HG03457 (cell line): ENCODE results near the gene RPS6KL1.
A peak's percentile ranks its signal among the peaks of the same experiment; 100 is the strongest.

Experiments used
- ATAC-seq: cut with Tn5 transposase; IDR thresholded peaks from one replicate; pipeline ENCODE4 v1.9.1; 2021; ENCODE audit warnings: moderate number of reproducible peaks; ENCODE audit not compliant: unreplicated experiment

Gene RPS6KL1

DNA sequence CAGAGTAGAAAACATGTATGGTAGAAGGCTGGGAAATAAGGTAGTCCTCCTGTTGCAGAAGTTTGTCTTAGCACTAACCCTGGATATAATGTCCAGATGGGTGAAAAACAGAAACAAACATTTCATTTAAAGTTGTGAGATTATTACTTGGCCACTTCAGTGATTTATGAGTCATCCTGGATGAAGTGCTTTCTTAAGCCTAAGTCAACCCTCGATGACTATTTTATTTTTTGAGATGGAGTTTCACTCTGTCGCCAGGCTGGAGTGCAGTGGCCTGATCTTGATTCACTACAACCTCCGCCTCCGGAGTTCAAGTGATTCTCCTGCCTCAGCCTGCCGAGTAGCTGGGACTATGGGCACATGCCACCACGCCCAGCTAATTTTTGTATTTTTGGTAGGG lies 31.2 kb downstream of the RPS6KL1 start:
- no peak for ATAC-seq

DNA sequence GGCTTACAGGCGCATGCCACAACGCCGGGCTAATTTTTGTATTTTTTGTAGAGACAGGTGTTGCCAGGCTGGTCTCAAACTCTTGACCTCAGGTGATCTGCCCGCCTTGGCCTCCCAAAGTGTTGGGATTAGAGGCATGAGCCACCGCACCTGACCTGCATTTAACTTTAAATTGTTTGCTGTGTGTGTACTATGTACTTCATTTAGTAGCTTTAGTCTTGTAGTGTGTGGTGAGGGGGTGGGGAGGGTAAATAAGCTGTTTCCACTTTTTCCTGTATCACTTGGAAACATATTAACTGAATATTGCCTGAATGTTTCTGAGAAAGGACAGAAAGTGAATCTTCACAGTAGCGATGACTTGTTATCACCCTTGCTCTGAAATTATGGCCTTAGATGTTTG lies 32.8 kb downstream of the RPS6KL1 start:
- no peak for ATAC-seq

DNA sequence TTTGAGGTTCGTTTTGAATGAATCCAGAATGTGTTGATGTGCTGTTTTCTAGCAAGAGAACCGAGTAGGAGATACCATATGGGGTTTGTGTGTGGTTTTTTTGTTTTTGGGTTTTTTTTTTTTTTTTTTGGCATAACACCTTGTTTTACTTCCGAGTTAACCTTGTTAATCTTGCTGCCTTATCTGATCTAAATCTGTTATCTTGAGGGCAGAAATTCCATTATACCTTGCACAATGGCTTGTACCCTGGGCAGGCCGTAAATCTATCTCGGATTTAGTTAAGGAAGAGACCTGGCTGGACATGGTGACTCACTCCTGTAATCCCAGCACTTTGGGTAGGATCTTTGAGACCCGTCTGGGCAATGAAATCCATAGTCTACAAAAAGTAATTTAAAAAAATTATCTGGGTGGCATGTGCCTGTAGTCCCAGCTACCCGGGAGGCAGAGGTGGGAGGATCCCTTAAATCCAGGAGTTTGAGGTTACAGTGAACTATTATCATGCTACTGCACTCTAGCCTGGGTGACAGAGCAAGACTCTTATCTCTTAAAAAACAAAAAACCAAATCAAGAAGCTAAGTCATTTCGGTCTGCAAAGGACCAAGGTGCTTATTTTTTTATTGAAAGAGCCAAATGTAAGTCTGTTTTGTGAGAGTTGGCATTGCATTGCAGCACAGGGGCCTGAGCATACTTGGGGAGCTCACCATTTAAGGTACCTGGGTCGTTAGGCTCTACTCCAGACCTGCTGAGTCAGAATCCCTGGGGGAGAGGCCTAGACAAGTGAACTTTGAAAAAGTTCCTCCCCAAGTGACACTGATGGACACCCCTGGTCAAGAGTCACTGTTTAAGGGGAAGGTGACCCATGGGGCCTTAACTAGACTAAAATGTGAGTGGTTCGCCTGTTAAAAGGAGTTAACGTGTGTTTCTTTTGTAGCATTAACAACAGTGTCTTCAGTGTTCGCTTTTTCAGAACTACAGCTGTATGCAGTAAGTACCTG lies 34.6 kb downstream of the RPS6KL1 start:
- ATAC-seq: no peak

DNA sequence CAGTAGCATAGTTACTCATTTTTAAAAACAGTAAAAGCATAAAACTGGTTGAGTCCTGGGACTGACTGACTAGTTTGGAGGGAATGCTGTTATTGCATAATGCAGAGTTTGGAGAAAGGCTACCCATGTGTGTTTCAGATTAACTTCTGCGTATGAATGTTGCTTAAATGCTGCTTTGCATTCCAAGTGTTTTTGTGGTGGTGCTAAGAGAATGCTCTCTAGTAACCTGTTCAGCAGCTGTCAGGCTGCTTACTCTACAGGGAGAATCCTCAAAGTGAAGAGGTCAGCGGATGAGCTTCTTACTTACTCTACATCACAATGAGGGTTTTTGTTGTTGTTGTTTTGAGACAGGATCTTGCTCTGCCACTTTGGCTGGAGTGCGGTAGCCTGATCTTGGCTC lies 37.1 kb downstream of the RPS6KL1 start:
- ATAC-seq: no peak

DNA sequence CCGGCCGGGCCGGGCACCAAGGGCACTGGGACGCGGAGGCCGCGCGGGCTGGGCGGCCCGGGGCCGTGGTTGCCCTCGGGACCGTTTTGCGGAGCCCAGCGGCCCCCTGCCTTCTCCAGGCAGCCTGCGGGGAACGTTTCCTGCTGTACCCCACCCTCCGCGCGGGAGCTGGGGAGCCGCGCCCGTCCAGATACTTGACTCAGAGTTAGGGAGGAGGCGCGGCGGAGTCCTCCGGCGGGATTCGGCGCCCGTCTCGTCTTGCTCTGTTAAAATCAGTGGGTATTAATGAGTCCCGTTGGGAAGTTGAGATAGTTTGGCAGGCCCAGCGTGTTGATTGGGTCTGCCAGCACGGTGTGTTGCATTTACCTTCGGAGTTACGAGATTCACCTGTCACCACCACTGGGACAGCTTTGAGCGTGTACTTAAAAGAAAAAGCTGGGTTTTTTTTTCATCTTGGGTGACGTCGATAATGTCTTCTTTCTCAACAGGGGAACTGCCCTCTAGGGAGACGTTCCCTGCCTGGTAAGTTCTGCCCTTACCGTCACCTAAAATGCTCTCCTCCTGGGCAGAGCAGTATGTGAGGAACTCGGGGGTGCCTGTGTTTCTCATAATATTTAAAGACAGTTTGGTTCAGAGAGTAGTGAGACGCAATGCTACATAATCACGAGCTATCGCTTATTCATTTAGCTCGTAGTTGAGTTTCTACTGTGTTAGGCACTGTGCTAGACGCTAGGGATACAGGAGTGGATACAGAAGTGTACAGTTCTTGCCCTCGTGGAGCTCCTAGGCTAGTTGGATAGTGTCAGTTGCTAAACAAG lies 40.7 kb downstream of the RPS6KL1 start:
- peak; percentile 35 for ATAC-seq

DNA sequence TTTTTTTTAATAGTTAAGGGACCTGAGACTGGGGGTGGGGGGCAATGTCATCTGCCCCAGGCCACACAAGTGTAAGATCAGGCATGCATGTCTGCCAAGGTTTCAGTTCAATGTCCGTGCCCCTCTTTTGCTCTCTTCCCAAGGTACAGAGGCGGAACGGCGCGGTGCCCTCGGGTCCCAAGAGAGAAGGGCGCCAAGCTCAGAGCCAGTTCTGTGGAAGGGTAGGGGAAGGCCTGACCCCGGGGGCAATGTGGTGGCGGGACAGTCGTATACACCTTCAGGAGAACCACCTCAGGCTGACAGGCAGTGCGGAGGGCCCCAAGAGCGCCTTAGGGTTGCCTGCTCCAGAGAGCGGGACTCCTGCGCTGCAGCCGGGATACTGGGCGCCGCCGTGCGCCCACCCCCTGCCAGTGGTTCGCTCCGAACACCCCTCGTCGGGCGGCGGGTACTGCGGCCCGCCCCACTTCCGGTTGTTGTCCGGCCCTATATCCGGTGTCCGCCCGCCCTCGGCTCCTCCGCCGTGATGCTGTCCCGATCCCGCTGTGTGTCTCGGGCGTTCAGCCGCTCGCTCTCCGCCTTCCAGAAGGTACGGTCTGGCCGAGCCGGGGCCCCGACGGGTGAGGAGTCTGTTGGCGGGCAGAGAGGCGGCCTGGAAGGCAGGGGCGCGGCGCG lies 41.5 kb downstream of the RPS6KL1 start, which contains the start of gene DLST:
DLST (plus strand) TSS at position 486 of the 672 bp plus-strand sequence; CDS start at position 524, 38 bp downstream.
- ATAC-seq: peak; percentile 67

DNA sequence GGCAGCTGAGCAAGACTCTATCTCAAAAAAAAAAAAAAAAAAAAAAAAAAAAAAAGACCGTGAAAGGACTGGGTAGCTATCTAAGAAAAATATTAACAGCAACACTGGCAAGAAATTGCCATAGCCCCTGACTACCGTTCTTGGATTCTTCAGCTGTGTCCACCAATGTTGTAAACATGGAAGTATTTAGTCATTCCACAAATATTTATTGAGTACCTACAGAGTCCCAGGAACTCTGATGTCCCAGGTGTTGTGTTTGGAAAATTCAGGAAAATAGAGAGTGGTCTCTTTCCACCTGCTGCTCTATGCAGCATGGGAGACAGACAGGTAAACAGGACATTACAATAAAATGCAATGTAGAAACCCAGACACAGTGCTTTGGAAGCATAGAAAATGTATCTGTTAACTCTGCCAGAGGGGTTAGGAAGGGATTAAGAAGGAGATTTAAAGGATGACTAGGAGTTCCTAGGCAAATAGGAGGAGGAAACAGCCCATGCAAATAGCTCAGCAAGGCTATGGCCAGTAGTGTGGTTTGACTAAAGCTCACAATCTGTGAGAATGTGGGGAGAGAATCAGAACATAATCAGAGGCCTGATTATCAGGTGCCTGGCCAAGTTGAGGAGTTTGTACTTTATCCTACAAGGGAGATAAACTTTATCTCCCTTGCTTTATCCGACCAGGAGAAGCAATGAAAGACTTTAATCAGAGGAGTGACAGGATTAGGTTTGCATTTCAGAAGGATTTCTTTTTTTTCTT lies 43.5 kb downstream of the RPS6KL1 start:
- ATAC-seq: no peak

DNA sequence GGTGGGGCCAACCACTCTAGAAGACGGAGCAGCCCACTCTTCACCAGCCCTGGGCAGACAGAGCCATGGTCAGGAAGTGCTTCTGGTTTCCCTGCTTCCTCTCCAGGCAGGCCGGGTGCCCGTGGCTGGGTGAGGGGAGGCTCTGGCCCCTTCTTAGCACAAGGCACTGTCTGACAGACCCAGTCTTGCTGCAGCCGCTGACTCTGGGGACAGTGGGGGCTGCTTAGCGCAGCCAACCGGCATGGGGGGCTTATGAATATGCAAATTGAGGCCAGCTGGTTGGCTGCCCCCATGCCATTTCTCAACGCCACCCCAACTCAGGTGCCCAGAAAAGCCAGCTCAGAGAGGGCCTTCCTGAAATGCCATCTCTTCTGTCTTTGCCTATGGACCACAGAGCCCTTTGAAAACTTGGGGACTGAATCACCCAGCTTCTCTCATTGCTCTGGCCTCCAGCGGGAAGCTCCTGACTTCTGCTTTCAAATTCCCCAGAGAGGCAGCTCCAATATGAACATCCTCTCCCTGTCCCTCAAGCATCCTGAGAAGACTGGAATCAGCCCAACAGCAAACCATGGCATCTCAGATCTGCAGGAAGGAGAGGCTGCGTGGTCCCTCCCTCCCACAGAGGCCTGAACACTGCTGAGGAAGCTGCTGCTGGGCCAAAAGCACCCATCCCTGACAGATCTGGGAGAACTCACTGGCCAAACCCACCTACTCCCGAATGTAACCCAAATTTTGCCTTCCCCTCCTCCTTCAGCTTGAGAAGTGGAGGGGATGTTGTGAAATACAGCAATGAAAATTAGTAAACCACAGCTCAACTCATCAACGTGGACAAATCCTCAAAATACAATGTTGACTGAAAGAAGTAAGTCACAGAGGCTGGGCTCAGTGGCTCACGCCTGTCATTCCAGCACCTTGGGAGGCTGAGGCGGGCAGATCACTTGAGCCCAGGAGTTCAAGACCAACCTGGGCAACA lies 46.8 kb downstream of the RPS6KL1 start, which contains the start of gene PROX2:
PROX2 (minus strand) TSS at position 205 of the 973 bp plus-strand sequence. CDS start 12,311 bp downstream, outside the sequence.
- ATAC-seq: no peak

DNA sequence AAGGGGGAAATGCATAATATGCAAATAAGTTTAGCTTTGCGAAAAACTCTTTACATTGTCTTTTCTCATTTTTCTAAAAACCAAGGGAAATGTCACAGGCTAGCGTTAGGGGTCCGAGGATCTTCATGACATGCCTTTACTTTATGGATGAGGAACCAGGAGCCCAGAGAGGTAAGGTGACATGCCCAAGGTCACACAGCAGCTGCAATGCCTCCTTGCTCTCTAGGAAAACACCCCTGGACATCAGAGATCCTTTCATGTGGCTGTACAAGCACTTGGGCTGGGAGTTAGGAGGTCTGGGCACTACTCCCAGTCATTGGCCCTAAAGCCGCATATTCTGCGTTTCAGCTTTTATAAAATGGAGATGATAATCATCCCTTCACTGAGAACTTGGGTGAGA lies 47.9 kb downstream of the RPS6KL1 start:
- ATAC-seq: no peak

DNA sequence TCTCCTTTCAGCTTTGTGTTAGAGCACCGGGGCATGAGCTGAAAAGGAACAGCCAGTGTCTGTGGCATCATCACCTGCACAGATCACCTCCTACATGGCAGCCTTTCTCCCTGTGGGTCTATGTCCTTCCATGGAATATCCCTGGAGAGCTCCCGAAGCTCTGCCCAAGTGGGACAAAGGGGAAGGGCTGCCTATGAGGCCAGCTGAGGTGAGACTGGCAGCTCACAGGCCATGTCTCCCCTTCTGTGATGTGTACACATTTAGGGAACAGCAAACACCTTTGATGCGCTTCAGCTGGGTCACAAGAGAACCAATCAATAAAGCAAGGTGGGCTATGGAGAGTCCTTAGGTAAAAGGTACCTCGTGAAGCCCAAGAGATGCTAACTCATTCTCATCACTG lies 51.2 kb downstream of the RPS6KL1 start:
- no peak for ATAC-seq

DNA sequence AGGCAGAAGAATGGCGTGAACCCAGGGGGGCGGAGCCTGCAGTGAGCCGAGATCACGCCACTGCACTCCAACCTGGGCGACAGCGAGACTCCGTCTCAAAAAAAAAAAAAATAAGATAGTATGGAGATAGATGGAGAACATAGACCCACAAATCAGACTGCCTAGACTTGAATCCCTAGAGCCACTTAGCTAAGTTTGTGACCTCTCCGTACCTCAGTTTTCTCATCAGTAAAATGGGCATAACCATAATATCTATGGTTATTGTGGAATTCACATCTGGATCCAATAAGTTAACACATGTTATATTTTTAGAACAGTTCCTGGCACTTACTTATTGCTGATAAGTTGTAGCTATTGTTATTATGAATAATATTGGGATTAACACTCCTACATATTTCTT lies 54.3 kb downstream of the RPS6KL1 start:
- ATAC-seq: no peak

DNA sequence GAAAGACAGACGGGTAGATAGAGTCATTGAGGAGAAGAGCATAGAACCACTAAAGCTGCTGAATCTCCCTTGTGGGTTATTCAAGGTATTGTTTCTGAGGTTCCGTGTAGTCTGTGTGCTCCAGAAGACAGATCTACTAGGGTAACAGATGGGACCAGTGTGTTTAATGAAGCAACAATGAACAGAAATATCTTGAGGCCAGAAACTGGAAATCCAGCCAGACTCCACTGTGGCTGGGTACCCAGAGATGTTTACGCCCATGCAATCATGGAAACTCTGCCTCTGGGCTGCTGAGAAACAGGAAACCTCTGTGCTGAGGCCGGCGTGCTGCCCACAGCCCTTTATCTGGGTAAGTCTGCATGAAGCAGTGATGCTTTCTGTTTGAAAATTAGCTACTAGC lies 55.4 kb downstream of the RPS6KL1 start:
- ATAC-seq: no peak

DNA sequence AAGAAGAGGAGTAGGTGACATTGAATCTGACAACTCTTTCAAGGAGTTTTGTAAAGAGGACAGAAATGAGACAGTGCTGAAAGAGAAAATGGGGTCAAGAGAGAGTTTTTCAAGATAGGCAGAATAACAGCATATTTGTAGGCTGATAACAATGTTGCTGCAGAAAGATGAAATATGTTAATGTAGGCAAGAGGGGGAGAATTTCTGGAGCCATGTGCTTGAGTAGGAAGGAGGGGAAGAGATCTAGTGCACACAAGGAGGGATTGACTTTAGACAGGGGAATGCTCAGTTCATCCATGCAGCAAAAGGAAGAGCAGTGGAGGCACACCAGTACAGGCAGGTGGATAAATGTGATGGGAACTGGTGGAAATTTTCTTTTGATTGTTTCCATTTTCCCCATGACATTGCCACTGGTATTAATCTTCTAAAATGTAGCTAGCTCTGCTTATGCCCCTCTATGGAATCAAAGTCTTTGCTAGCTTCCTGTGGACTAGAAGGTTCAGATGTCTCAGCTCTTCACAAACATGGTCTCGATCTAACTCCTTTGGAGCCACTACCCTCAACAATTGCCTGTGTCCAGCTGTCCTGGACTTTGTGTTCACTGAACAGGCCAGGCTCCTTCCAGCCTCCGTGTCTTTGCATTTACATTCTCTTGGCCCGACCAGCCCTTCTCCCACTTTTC lies 56.2 kb downstream of the RPS6KL1 start:
- ATAC-seq: no peak

DNA sequence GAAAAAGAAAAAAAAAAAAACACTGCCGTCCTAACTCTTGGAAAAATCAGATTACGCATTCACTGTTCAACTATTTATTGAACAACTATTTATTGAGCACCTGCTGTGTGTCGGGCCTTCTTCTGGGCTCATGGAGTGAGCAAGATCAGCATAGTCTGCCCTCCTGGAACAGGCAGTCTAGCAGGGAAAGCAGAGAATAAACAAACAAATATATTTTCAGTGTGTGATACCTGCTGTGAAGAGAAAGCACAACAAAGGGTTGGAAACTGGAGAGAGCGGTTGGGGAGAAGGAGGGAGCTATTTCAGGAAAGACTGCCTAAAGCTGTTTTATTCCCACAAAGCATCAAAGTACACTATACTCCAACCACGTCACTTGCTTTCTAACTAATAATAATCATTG lies 57.9 kb downstream of the RPS6KL1 start:
- no peak for ATAC-seq

DNA sequence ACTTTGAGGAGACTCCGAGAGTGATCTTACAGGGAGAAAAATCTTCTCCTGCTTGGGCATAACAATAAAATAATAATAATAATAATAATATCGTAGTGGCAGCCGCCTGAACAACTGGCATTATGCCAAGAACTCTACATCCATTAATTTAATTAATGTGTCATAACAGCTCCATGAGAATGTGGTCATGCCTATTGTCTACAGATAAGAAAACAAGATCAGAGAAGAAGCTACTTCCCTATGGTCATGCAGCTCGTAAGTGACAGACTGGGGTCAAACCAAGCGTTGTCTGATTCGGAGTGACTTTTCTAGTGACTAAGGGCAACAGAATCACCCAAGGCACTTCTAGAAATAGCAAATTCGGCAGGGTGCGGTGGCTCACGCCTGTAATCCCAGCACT lies 58.9 kb downstream of the RPS6KL1 start:
- ATAC-seq: no peak

DNA sequence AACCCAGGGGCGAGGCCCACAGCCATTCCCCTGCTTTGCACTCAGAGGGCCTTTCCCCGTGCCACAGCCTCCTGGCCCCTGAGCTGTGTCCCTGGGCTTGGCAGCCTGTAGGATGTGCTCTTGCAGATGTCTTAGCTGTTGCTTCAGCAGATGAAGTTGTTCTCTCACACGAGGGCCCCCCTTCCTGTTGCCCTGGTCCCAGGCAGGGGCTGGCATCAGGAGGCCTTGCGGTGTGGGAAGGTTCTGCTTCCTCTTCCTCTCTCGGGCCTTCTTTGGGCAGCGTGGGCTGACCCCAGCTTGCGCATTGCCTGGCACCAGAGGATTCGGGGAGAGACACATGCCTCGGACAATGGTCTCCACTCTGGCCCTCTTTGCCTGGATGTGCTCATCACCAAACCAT lies 59.8 kb downstream of the RPS6KL1 start:
- ATAC-seq: no peak

DNA sequence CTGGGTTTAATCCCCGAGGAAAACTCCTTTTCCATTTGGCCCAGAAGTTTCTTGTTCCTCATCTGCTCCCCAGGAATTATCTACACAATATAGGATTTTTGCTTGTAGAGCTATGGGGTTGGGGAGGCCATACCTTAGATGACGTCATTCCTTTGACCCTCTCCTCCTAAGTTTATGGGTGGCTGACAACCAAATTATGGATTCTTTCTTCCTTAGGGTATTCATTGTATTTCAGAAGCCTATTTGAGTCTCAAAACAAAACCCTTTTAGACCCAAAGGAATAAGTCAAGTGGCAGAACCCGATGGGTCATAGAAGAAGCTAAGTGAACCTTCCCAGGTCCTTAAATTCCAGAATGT lies 61.3 kb downstream of the RPS6KL1 start:
- no peak for ATAC-seq

DNA sequence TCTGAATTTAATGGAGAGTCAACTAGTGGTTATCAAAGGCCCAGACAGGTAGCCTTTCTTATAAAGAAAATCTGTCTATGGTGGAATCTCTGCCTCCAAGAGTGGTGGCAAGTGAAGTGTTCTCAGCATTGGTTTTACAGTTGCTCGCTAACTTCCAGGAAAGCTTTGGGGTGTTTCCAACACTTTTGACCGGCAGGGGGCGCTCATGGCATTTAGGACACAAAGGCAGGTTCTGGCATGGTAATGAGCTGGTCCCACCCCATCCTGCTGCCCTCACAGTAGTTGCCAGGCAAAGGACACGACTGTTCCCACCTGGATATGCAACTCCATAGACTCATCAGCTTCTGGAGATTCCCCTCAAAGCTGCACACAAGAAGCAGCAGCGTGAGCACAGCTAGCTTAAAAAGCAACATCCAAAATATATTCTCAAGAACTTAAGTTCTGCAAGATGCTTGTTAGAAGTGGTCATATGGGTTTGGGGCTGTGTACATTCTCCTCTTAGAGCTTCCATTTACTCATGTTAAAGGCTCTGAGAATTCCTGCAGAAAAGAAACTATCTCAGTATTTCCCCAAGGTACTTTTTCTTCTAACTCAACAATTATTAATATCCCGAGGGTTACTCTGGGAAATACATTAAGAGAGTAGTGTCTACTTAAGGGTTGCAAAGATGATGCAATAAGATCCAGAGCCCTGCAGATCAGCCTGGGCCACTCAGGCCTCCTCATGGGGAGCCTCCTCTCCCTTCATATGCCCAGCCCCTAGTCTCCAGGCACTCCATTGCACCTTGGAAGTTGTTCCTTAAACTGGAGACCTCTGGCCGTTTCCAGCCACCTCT lies 61.9 kb downstream of the RPS6KL1 start:
- no peak for ATAC-seq
